Vagina (tissue), 2 donors: ENCODE results near the gene BCL2L2.

Experiments
- CTCF ChIP-seq, 3 experiments: fragments of 450-650 bp in 2 of 3; fragments of 200-600 bp in 1 of 3; sonication (generic) in 1 of 3; IDR thresholded peaks; one replicate each; pipeline ENCODE4 v1.5.1; 2017 to 2019; ENCODE audit warnings: antibody characterized with exemption in 3 of 3, mild to moderate bottlenecking in 2 of 3, moderate library complexity in 2 of 3
- POLR2A ChIP-seq, 2 donors: fragments of 450-650 bp; IDR thresholded peaks; one replicate each; pipeline ENCODE4 v1.6.1; 2017; ENCODE audit warnings: antibody characterized with exemption in 2 of 2, mild to moderate bottlenecking in 2 of 2, moderate library complexity in 2 of 2
- POLR2AphosphoS5 ChIP-seq, 2 donors: sonication (generic); formaldehyde crosslinking; IDR thresholded peaks; one replicate each; pipeline ENCODE4 v1.9.0; 2017; ENCODE audit warnings: antibody characterized with exemption in 2 of 2, mild to moderate bottlenecking in 2 of 2, low read depth in 1 of 2; ENCODE audit not compliant: insufficient read depth in 1 of 2

GRCh38 chr14:23316300-23316699 lies 9.7 kb downstream of the BCL2L2 start:
- TF ChIP-seq CTCF (IDR thresholded peaks at IDR 0.05), result no peak
- TF ChIP-seq POLR2A (IDR thresholded peaks at IDR 0.05), result no peak
- TF ChIP-seq POLR2AphosphoS5 (IDR thresholded peaks at IDR 0.05; ENCODE audit: insufficient read depth in 1 of 2, low read depth in 1 of 2), result no peak
